HG03571 (cell line): ENCODE measurements around the gene ERRFI1.

ENCODE experiments used
- ATAC-seq: cut with Tn5 transposase; IDR thresholded peaks from one replicate; pipeline ENCODE4 v1.9.1; 2021; ENCODE audit not compliant: unreplicated experiment

The ERRFI1 gene

GRCh38 chr1:8020032-8020431, 6.1 kb downstream of the ERRFI1 start:
- no peak for ATAC-seq

GRCh38 chr1:8019229-8019620, 6.9 kb downstream of the ERRFI1 start:
- no peak for ATAC-seq

- no peak for ATAC-seq
Observed at GRCh38 chr1:8018492-8019228, 7.4 kb downstream of the ERRFI1 start.

- ATAC-seq: no peak
Observed at GRCh38 chr1:8017495-8018197, 8.5 kb downstream of the ERRFI1 start.

GRCh38 chr1:8016895-8017241, 9.2 kb downstream of the ERRFI1 start:
- no peak for ATAC-seq

GRCh38 chr1:8016210-8016894, 9.8 kb downstream of the ERRFI1 start:
- ATAC-seq: no peak

GRCh38 chr1:8015809-8016165, 10.3 kb downstream of the ERRFI1 start:
- ATAC-seq: no peak

GRCh38 chr1:8015036-8015808, 10.9 kb downstream of the ERRFI1 start:
- no peak for ATAC-seq

- ATAC-seq: no peak
Observed at GRCh38 chr1:8014381-8014988, 11.6 kb downstream of the ERRFI1 start.

- ATAC-seq: no peak
Observed at GRCh38 chr1:8013800-8014199, 12.3 kb downstream of the ERRFI1 start.

GRCh38 chr1:8013399-8013798, 12.7 kb downstream of the ERRFI1 start:
- no peak for ATAC-seq

GRCh38 chr1:8012955-8013354, 13.2 kb downstream of the ERRFI1 start:
- ATAC-seq: no peak

GRCh38 chr1:8011923-8012858, 13.9 kb downstream of the ERRFI1 start:
- ATAC-seq: no peak

GRCh38 chr1:8011016-8011415, 15.1 kb downstream of the ERRFI1 start:
- no peak for ATAC-seq

- ATAC-seq: no peak
Observed at GRCh38 chr1:8010080-8010664, 15.9 kb downstream of the ERRFI1 start.

GRCh38 chr1:8009043-8010002, 16.8 kb downstream of the ERRFI1 start:
- ATAC-seq: no peak

- no peak for ATAC-seq
Observed at GRCh38 chr1:8006037-8006963, 19.8 kb downstream of the ERRFI1 start.
